Right ventricle myocardium inferior (tissue), 1 donor: ENCODE data around the gene MUC5B. TPM values are rescaled to one million over a fixed set of nuclear protein-coding genes. Genes with fewer than 3 reads are reported as not detected.
A peak's percentile ranks its signal among the peaks of the same experiment; 100 is the strongest.
"Not testable (repeated sequence)": the region's sequence is repeated elsewhere in the genome, so short reads cannot be mapped to it uniquely, and the experiment has no call there.

ENCODE experiments used
- ATAC-seq: fragments of 200-7000 bp; cut with Tn5 transposase; one replicate; pipeline ENCODE4 v1.9.1; 2020; ENCODE audit warnings: mild to moderate bottlenecking, moderate library complexity
- DNase-seq: peaks from one replicate; pipeline ENCODE4 v3.0.0; 2021; ENCODE audit errors: missing footprints
- intact Hi-C: fragments of 100-400 bp; cut with DNase I; formaldehyde crosslinking; loops from one replicate; pipeline ENCODE4 v1.11.0; 2022
- total RNA-seq: library from RNA; stranded (reverse); fragmentation: NEBNext Ultra II Directional; extraction: Animal tissue kit (Norgen Biotek cat#: 25700); gene quantifications from one replicate; pipeline ENCODE4 v1.2.1, GENCODE V29; 2021
- donor health status: DM: no; HTN: yes; CAD: no; lungs with severe emphysema.

Gene MUC5B
- total RNA-seq, 1 donor from 2014 or later = not detected

DNA sequence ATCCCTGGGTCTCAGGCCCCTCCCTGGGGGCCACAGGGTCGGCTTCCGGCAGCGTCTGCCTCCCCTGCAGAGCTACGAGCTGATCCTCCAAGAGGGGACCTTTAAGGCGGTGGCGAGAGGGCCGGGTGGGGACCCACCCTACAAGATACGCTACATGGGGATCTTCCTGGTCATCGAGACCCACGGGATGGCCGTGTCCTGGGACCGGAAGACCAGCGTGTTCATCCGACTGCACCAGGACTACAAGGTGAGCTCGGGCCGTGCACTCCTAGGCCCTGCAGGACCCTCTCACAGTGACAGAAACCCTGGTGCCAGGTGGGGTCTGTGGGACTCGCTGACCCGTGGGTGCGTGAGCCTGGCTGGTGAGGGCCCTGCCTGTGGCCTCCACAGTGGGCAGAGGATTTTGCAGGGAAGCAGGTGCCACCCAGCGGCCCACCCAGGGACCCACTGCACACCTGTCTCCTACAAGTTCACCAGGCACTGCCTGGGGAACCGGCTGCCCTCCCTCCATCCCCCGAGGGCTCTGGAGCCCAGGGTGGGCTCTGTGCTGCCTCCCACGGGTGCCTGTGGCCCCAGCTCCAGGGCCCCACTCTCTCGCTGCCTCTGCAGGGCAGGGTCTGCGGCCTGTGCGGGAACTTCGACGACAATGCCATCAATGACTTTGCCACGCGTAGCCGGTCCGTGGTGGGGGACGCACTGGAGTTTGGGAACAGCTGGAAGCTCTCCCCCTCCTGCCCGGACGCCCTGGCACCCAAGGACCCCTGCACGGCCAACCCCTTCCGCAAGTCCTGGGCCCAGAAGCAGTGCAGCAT is 13.7 kb downstream of the MUC5B start:
- intact Hi-C loops = no loop called here
- DNase-seq = peak; percentile 23

DNA sequence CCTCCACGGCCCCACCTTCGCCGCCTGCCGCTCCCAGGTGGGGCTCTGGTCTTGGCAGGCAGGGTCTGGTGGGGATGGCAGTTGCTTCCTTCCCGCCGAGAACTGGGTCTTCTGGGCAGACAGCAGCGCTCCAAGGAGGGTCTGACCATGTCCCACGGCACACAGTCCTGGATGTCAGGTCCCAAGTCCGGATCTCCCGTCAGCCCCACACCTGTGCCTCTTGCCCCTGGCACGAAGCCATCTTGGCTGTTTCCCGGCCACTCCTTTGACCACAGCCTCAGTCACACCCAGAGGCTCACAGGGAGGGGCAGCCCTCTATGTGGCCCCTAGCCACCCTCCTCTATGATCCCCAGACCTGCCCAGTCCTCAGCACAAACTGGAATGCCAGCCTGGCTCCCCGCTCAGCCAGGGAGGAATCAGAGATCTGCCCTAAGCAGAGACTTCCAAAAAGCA is 14.3 kb downstream of the MUC5B start:
- no peak for ATAC-seq
- peak; percentile 61 for DNase-seq
- intact Hi-C loops = no loop called here

More for the DNA sequence above, 13.7 kb downstream of the MUC5B start:
- ATAC-seq = no peak

DNA sequence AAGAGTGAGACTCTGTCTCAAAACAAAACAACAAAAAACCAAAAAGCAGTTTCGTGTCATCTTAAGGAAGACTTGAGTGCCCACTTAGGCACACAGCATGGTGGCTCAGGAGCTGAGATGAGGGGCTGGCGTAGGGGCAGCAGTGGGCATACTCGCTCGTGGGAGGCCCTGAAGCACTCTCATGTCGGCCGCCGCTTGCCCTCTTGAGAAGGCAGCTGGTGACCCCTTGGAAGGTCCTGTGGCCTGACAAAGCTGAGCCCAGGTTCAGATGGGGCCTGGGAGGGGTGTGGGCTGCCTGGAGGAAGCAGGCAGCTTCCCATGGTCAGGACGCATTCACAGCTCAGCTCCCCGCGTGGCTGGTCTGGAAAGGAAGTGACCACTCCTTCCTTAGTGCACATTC is 15.0 kb downstream of the MUC5B start:
- ATAC-seq (no peak), DNase-seq (peak; percentile 37)
- intact Hi-C loops = no loop called here

DNA sequence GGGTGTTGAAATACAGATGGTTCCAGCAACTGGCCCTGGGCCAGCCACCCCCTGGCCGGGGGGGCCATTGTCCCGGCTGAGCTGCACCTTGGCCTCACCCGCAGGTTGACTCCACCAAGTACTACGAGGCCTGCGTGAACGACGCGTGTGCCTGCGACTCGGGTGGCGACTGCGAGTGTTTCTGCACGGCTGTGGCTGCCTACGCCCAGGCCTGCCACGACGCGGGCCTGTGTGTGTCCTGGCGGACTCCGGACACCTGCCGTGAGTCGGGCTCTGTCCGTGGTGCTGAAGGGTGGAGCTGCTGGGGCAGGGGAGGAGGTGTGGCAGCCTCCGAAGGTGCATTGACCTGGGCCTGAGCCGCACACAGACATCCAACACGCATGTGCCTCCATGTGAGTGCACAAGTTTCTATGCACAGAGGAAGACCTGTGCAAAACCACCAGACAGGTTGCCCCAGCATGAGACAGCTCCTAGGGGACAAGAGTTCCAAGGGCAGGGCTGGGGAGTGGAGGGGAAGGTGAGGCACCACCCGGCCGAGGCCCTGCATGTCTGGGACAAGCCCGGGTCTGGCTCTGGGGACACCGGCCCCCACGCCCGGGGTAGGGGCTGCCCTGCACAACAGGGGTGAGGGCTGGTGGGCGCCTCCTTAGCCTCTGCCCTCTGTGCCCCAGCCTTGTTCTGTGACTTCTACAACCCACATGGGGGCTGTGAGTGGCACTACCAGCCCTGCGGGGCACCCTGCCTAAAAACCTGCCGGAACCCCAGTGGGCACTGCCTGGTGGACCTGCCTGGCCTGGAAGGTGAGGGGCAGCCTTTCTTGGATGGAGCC is 16.1 kb downstream of the MUC5B start:
- intact Hi-C loops = no loop called here
- peak; percentile 30 for ATAC-seq
- peak; percentile 41 for DNase-seq

DNA sequence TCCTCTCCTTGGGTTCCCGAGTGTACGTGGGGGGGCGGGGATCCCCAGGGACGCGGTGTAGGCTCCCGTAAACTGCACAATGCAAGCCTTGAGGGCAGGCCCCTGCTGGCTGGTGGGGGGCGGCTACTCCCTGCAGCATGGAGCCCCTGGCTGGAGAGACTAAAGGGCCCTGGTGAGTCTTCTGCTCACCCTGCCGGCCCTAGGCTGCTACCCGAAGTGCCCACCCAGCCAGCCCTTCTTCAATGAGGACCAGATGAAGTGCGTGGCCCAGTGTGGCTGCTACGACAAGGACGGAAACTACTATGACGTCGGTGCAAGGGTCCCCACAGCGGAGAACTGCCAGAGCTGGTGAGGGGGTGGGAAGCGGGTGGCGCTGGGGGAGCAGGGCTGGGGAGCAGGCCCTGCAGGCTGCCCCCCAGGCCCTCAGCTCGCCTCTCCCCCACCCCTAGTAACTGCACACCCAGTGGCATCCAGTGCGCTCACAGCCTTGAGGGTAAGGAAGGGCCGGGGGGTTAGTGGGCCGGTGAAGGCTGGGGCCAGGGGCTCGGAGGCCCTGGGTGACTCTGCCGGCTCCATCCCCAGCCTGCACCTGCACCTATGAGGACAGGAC is 16.8 kb downstream of the MUC5B start:
- DNase-seq = peak; percentile 44
- intact Hi-C loops = no loop called here
- ATAC-seq = no peak

DNA sequence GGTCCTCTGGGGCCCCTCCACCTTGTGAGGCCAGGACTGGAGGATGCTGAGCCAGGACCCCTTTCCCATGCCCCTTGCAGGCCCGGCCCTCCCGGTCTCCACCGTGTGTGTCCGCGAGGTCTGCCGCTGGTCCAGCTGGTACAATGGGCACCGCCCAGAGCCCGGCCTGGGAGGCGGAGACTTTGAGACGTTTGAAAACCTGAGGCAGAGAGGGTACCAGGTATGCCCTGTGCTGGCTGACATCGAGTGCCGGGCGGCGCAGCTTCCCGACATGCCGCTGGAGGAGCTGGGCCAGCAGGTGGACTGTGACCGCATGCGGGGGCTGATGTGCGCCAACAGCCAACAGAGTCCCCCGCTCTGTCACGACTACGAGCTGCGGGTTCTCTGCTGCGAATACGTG is 17.9 kb downstream of the MUC5B start:
- intact Hi-C loops = no loop called here
- DNase-seq (peak; percentile 44), ATAC-seq (no peak)

DNA sequence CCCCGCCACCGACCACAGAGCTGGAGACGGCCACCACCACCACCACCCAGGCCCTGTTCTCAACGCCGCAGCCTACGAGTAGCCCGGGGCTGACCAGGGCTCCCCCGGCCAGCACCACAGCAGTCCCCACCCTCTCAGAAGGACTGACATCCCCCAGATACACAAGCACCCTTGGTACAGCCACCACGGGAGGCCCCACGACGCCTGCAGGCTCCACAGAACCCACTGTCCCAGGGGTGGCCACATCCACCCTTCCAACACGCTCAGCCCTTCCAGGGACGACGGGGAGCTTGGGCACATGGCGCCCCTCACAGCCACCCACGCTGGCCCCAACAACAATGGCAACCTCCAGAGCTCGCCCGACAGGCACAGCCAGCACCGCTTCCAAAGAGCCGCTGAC is 18.8 kb downstream of the MUC5B start:
- DNase-seq (no peak), ATAC-seq (no peak)
- intact Hi-C loops = no loop called here

DNA sequence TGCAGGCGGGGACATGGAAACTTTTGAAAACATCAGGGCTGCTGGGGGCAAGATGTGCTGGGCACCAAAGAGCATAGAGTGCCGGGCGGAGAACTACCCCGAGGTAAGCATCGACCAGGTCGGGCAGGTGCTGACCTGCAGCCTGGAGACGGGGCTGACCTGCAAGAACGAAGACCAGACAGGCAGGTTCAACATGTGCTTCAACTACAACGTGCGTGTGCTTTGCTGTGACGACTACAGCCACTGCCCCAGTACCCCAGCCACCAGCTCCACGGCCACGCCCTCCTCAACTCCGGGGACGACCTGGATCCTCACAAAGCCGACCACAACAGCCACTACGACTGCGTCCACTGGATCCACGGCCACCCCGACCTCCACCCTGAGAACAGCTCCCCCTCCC is 19.4 kb downstream of the MUC5B start:
- peak; percentile 11 for DNase-seq
- intact Hi-C loops = no loop called here
- ATAC-seq = no peak

DNA sequence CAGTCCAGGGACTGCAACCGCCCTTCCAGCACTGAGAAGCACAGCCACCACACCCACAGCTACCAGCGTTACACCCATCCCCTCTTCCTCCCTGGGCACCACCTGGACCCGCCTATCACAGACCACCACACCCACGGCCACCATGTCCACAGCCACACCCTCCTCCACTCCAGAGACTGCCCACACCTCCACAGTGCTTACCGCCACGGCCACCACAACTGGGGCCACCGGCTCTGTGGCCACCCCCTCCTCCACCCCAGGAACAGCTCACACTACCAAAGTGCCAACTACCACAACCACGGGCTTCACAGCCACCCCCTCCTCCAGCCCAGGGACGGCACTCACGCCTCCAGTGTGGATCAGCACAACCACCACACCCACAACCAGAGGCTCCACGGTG is 19.9 kb downstream of the MUC5B start:
- ATAC-seq, intact Hi-C loops: not testable (repeated sequence)
- peak; percentile 9 for DNase-seq

DNA sequence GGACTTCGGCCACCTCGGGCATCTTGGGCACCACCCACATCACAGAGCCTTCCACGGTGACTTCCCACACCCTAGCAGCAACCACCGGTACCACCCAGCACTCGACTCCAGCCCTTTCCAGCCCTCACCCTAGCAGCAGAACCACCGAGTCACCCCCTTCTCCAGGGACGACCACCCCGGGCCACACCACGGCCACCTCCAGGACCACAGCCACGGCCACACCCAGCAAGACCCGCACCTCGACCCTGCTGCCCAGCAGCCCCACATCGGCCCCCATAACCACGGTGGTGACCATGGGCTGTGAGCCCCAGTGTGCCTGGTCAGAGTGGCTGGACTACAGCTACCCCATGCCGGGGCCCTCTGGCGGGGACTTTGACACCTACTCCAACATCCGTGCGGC is 20.7 kb downstream of the MUC5B start:
- DNase-seq = peak; percentile 7
- intact Hi-C loops = not testable (repeated sequence)

DNA sequence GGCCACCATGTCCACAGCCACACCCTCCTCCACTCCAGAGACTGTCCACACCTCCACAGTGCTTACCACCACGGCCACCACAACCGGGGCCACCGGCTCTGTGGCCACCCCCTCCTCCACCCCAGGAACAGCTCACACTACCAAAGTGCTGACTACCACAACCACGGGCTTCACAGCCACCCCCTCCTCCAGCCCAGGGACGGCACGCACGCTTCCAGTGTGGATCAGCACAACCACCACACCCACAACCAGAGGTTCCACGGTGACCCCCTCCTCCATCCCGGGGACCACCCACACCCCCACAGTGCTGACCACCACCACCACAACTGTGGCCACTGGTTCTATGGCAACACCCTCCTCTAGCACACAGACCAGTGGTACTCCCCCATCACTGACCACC is 21.7 kb downstream of the MUC5B start:
- DNase-seq = peak; percentile 27
- ATAC-seq, intact Hi-C loops: not testable (repeated sequence)

More for the DNA sequence above, 20.7 kb downstream of the MUC5B start:
- not testable (repeated sequence) for ATAC-seq

DNA sequence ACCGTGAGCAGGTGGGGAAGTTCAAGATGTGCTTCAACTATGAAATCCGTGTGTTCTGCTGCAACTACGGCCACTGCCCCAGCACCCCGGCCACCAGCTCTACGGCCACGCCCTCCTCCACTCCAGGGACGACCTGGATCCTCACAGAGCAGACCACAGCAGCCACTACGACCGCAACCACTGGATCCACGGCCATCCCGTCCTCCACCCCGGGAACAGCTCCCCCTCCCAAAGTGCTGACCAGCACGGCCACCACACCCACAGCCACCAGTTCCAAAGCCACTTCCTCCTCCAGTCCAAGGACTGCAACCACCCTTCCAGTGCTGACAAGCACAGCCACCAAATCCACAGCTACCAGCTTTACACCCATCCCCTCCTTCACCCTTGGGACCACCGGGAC is 22.9 kb downstream of the MUC5B start:
- DNase-seq = peak; percentile 5
- ATAC-seq, intact Hi-C loops: not testable (repeated sequence)

DNA sequence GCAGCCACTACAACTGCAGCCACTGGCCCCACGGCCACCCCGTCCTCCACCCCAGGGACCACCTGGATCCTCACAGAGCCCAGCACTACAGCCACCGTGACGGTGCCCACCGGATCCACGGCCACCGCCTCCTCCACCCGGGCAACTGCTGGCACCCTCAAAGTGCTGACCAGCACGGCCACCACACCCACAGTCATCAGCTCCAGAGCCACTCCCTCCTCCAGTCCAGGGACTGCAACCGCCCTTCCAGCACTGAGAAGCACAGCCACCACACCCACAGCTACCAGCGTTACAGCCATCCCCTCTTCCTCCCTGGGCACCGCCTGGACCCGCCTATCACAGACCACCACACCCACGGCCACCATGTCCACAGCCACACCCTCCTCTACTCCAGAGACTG is 23.4 kb downstream of the MUC5B start:
- ATAC-seq, intact Hi-C loops: not testable (repeated sequence)

DNA sequence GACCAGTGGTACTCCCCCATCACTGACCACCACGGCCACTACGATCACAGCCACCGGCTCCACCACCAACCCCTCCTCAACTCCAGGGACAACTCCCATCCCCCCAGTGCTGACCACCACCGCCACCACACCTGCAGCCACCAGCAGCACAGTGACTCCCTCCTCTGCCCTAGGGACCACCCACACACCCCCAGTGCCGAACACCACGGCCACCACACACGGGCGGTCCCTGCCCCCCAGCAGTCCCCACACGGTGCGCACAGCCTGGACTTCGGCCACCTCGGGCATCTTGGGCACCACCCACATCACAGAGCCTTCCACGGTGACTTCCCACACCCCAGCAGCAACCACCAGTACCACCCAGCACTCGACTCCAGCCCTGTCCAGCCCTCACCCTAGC is 24.2 kb downstream of the MUC5B start:
- intact Hi-C loops, ATAC-seq: not testable (repeated sequence)

More for the DNA sequence above, 23.4 kb downstream of the MUC5B start:
- DNase-seq = not testable (repeated sequence)

DNA sequence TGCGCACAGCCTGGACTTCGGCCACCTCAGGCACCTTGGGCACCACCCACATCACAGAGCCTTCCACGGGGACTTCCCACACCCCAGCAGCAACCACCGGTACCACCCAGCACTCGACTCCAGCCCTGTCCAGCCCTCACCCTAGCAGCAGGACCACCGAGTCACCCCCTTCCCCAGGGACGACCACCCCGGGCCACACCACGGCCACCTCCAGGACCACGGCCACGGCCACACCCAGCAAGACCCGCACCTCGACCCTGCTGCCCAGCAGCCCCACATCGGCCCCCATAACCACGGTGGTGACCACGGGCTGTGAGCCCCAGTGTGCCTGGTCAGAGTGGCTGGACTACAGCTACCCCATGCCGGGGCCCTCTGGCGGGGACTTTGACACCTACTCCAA is 26.1 kb downstream of the MUC5B start:
- ATAC-seq, DNase-seq, intact Hi-C loops: not testable (repeated sequence)

More for the DNA sequence above, 24.2 kb downstream of the MUC5B start:
- DNase-seq = peak; percentile 43

DNA sequence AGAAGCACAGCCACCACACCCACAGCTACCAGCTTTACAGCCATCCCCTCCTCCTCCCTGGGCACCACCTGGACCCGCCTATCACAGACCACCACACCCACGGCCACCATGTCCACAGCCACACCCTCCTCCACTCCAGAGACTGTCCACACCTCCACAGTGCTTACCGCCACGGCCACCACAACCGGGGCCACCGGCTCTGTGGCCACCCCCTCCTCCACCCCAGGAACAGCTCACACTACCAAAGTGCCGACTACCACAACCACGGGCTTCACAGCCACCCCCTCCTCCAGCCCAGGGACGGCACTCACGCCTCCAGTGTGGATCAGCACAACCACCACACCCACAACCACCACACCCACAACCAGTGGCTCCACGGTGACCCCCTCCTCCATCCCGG is 27.5 kb downstream of the MUC5B start:
- intact Hi-C loops, ATAC-seq: not testable (repeated sequence)
- peak; percentile 35 for DNase-seq

DNA sequence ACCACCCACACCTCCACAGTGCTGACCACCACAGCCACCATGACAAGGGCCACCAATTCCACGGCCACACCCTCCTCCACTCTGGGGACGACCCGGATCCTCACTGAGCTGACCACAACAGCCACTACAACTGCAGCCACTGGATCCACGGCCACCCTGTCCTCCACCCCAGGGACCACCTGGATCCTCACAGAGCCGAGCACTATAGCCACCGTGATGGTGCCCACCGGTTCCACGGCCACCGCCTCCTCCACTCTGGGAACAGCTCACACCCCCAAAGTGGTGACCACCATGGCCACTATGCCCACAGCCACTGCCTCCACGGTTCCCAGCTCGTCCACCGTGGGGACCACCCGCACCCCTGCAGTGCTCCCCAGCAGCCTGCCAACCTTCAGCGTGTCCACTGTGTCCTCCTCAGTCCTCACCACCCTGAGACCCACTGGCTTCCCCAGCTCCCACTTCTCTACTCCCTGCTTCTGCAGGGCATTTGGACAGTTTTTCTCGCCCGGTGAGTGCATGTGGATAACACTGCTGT is 28.4 kb downstream of the MUC5B start:
- peak; percentile 55 for DNase-seq

DNA sequence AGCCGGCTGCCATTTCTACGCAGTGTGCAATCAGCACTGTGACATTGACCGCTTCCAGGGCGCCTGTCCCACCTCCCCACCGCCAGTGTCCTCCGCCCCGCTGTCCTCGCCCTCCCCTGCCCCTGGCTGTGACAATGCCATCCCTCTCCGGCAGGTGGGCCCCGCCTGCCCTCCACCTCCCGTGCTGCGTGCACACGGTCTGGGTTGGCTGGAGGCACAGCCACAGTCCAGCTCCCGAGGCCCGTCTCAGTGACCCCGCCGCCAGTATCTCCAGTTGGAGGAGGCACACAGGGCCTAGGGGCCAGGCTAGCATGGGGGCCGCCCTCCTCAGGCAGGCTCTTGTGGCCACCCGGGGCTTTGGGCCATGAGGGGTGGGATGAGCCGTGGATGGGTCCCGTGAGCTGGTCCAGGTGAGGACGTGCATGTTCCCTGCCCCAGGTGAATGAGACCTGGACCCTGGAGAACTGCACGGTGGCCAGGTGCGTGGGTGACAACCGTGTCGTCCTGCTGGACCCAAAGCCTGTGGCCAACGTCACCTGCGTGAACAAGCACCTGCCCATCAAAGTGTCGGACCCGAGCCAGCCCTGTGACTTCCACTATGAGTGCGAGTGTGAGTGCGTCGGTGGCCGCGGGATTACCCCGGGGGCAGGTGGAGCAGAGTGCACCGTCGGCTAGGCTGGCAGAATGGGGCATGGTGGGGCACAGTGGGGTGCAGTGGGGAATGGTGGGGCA is 29.7 kb downstream of the MUC5B start:
- intact Hi-C loops = no loop called here
- DNase-seq (peak; percentile 62), ATAC-seq (no peak)

More for the DNA sequence above, 28.4 kb downstream of the MUC5B start:
- no peak for ATAC-seq
- intact Hi-C loops = no loop called here
